Measurements from ENCODE around the gene TRAPPC1.

- TF ChIP-seq CTCF (IDR thresholded peaks at IDR 0.05 in 4 of 5, conservative IDR thresholded peaks at IDR 0.05 in 1 of 5) (no peak), POLR2A (IDR thresholded peaks at IDR 0.05) (no peak)
Observed at GRCh38 chr17:7967751-7968150, 36.0 kb upstream of the TRAPPC1 start.
